H54 (cell line): ENCODE measurements around the gene SCARF2.

Source experiments
- DNase-seq: peaks from one replicate; pipeline ENCODE4 v3.0.0; 2011; ENCODE audit warnings: low spot score, mixed read lengths; ENCODE audit not compliant: insufficient read length
- FAIRE-seq: peaks from 3 replicates; lab custom pipeline; 2011; peaks lifted over from hg19 to GRCh38; lab: Jason Lieb, UNC
- POLR2A ChIP-seq: IDR thresholded peaks from 2 replicates; pipeline ENCODE4 v1.6.1; 2011; ENCODE audit warnings: low read depth, mild to moderate bottlenecking, low read length

SCARF2 gene

GRCh38 chr22:20438678-20439492, 1.3 kb upstream of the SCARF2 start:
- DNase-seq (peak; percentile 60), FAIRE-seq (no peak)
- TF ChIP-seq POLR2A, result no peak

DNA sequence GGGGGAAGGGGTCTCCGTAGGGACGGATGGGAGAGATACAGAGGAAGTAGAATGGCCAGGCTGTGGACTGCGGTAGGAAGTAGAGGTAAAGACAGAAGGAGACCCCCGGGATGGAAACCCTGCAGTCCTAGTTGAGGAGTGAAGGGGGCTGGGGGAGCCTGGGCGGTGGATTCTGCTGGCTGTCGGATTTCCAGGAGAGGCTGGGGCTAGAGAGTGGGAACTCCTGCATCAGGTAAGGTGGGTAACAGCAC, 727 bp upstream of the SCARF2 start:
- FAIRE-seq (no peak), DNase-seq (no peak)
- TF ChIP-seq POLR2A, result no peak

DNA sequence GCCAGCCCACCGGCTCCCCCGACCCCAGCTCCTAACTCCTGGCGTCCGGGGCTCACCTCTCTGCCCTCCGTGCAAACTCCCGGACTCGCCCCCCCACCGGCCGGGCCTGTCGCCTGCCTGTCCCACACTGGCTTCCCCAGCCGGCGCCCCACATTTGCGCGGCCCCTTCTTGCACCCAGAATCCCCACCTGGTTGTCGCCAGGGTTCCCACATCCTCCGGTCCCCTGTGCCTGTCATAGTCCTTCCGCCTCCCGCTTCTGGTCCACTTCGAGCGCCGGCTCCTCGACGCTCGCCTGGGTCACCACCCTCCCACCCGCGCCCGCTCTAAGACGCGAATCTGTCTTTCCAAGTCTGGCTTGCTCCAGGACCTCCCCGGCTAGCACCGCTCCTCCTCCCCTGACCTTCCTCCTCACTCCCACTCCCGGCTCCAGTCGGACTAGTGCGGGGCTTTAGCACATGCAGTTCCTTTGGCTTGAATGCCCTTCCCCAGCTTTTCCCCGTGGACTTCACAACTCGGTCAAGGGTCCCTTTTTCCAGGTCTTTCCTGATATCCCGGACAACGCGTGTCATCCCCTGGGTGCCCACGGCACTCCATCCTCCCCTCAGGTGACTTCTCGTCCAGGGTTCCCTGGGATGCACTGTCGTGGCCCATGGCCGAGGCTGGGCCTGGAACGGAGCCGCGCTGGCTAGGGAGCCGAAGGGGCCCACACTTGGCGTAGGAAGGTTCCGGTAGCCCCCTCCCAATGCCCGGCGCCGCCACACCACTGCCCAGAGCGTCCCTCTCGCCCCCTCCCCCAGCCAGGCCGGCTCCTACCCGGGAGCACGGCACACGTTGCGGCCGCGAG, 635 bp downstream of the SCARF2 start:
- DNase-seq (no peak), FAIRE-seq (no peak)
- TF ChIP-seq POLR2A, result no peak

- DNase-seq (no peak), FAIRE-seq (no peak)
- TF ChIP-seq POLR2A, result no peak
These were observed 1.3 kb downstream of the SCARF2 start for GRCh38 chr22:20436307-20436767.

GRCh38 chr22:20435436-20436306, 2.0 kb downstream of the SCARF2 start:
- DNase-seq, result no peak
- no peak for FAIRE-seq
- no peak for TF ChIP-seq POLR2A

DNA sequence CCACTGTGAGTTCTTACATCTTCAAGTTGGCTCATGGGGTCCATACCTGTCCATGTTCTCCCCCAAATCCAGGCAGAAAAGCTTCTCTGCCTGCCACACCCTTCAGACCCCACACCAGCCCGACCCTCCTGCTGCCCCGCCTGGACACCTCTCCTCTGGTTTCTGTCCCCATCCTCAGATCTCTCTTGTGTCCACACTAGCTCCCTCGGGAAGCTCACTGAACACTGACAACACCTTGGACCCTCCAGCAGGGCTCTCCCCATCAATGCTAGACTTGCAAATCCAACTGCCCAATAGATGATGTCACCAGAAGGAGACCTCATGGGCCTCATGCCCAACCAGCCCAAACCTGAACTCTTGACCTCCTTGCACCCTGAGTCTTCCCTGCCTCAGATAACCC, 2.9 kb downstream of the SCARF2 start:
- TF ChIP-seq POLR2A, result no peak
- FAIRE-seq, result no peak

GRCh38 chr22:20434264-20434751, 3.3 kb downstream of the SCARF2 start:
- DNase-seq (no peak), FAIRE-seq (no peak)
- no peak for TF ChIP-seq POLR2A

More for the DNA sequence above, 2.9 kb downstream of the SCARF2 start:
- DNase-seq, result no peak

- DNase-seq, result no peak
- no peak for TF ChIP-seq POLR2A
- FAIRE-seq, result no peak
These were observed 3.9 kb downstream of the SCARF2 start for GRCh38 chr22:20433686-20434241.

GRCh38 chr22:20433191-20433590, 4.4 kb downstream of the SCARF2 start:
- FAIRE-seq (no peak), DNase-seq (no peak)

GRCh38 chr22:20432244-20432686, 5.4 kb downstream of the SCARF2 start:
- DNase-seq (no peak), FAIRE-seq (no peak)
- TF ChIP-seq POLR2A, result no peak

More at GRCh38 chr22:20433191-20433590, 4.4 kb downstream of the SCARF2 start:
- no peak for TF ChIP-seq POLR2A

GRCh38 chr22:20431511-20432192, 6.0 kb downstream of the SCARF2 start:
- TF ChIP-seq POLR2A, result no peak
- FAIRE-seq (no peak), DNase-seq (no peak)

GRCh38 chr22:20430720-20431510, 6.7 kb downstream of the SCARF2 start:
- DNase-seq (no peak), FAIRE-seq (no peak)
- no peak for TF ChIP-seq POLR2A
